GM19239 (cell line): ENCODE results near the gene HECW1.

ENCODE experiments used
- DNase-seq: peaks from one replicate; pipeline ENCODE4 v3.0.0; 2011; ENCODE audit warnings: low spot score; ENCODE audit not compliant: insufficient read length
- FAIRE-seq: peaks from 2 replicates; lab custom pipeline; 2011; peaks lifted over from hg19 to GRCh38; lab: Jason Lieb, UNC

The HECW1 gene

DNA sequence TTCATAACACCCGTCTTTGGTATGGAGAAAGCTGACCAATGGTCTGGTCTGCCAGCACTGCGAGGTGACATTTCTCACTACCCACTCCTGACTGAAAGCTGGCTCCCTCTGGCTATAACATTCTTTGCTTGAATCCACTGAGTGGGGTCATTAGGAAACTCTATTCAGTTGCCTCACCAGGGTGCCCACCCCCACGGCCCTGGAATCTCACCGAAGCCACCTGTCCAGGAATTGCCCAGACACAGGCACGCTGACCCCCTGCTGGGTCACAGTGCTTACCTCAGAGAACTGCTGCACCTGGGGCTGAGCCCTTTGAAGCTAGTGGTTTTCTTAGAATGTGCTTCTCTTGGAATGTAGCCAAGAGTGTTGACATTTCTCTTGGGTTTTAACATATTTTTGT lies 28.6 kb downstream of the HECW1 start:
- no peak for DNase-seq
- no peak for FAIRE-seq

DNA sequence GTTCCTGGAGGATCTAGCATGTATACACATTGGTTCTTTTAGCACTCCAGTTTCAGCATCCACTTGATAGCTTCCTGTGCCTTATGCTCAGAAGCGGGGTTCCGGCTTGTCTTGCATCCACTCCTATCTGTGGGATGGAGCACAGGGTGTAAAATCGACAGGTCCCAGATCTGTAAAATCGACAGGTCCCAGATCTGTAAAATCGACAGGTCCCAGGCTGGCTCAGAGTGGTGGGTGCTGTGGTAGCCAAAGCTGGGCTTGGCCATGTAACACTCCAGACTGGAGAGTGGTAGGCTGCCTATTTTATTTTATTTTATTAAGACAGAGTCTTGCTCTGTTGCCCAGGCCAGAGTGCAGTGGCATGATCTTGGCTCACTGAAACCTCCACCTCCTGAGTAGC lies 30.3 kb downstream of the HECW1 start:
- no peak for DNase-seq
- FAIRE-seq, result no peak

DNA sequence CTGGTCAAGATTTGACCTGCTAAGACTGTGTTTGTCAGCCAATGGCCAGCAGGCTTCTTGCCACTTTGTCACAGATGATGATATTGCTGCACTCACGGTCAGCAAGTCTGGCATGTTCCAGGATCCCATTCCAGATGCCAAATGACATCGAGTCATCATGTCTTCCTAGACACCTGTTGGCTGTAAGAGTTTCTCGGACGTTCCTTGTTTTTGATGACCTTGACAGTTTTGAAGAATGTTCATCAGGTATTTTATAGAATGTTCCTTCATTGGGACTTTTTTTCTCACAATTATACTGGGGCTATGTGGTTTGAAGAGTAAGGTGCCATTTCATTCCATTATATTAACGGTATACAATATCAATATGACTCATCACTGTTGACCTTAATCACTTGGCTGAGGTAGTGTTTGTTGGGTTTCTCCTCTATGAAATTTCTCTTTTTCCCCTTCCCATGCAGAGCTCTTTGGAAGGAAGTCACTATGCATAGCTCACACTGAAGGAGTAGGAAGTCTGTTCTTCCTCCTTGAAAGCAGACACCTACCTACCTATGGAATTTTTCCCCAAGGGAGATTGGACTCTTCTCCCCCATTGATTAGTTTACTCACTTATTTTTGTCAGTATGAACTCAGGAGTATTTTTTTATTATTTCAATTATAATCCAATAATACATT lies 31.6 kb downstream of the HECW1 start:
- FAIRE-seq (no peak), DNase-seq (no peak)

- FAIRE-seq (no peak), DNase-seq (no peak)
These were observed 35.8 kb downstream of the HECW1 start for GRCh38 chr7:43148161-43148731.

DNA sequence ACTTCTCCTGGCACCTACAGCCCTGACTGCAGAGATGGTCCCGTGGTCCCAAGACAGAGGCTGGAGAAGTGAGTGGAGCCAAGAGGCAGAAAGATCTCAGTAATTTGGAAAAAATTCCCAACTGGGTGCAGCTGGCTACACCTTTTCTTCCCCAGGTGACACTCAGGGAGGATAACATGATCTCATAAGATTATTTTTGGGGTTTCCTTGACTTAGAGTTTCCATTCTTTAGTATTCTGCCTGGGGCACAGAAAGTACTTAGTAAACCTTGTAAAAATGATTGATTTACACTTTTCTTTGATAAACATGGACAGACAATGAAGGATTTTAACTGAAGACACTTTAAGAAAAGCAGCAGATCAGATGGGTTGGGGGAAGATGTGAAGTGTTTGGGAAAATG lies 38.6 kb downstream of the HECW1 start:
- DNase-seq (no peak), FAIRE-seq (no peak)

GRCh38 chr7:43152696-43153095 lies 40.2 kb downstream of the HECW1 start:
- no peak for DNase-seq
- no peak for FAIRE-seq

DNA sequence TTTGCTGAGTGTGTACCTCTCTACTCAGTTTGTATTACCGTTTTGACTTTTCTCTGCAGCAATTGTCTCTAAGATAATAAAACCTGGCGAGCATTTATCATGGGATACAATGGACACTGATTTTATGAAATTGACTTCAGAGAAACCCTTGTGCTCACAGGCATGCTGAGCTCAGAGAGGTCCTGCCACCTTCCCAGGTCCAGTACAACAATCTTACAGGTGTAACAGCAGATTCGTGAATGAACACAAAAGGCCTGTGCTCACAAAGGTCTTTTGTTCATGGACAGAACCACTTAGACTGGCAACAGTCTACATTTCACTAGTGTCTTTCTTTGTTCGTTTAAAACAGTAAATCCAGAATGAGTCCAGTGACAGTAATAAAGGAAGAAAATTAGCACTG lies 43.2 kb downstream of the HECW1 start:
- FAIRE-seq (no peak), DNase-seq (no peak)

- no peak for FAIRE-seq
These were observed 51.4 kb downstream of the HECW1 start for GRCh38 chr7:43163885-43164284.

GRCh38 chr7:43164757-43165156 lies 52.3 kb downstream of the HECW1 start:
- DNase-seq, result peak; percentile 13
- FAIRE-seq, result peak; percentile 74

More at GRCh38 chr7:43163885-43164284, 51.4 kb downstream of the HECW1 start:
- DNase-seq, result no peak

DNA sequence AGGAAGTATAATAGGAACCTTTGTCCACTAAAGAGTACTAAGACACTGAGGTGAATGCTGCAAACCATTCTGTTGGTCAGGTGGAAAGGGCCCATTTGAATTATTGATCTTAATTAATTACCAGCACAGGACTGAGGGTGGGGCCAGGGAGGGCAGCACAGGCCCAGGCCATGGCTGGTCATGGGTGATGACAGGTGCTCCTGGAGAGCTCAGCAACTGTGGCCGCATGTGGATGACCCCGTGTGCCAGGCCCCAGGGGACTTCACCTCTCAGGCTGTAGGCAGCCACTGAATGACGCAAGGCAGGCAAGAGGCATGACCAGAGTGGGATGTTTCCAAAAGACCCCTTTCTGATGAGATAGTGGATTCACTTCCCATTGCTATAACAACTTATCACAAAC lies 54.2 kb downstream of the HECW1 start:
- FAIRE-seq (no peak), DNase-seq (no peak)

GRCh38 chr7:43169076-43169475 lies 56.6 kb downstream of the HECW1 start:
- DNase-seq (no peak), FAIRE-seq (no peak)

GRCh38 chr7:43170571-43170970 lies 58.1 kb downstream of the HECW1 start:
- FAIRE-seq (no peak), DNase-seq (no peak)

DNA sequence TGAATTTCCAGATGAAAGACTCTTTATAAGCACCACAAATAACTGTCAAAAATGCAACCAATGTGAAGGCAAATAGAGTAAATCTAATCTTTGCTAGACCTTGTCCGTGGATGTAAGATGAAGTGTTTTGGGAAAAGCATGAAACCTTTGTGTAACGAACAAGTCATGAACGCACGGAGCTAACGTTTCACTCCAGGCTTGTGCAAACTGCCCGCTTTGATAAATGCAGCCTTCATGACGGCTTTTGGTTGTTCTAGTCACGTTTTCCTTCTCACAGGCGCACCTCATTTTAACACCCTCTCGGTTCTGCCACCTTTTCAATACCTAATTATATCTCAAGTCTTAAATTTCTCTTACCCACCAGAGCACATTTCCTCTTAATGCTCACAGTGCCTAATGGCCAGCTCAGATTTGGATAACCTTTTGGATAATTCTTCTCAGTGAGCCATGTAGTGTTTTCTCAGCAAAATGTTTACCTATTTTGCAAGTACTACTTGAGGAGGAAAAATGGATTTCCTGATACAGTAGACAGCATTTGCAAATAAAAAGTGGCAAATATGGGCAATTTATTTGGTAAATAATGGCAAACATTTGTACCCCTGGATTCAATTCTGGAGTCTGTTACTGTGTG lies 63.2 kb downstream of the HECW1 start:
- no peak for FAIRE-seq

GRCh38 chr7:43179393-43179792 lies 66.9 kb downstream of the HECW1 start:
- FAIRE-seq (no peak), DNase-seq (no peak)

More for the DNA sequence above, 63.2 kb downstream of the HECW1 start:
- no peak for DNase-seq

GRCh38 chr7:43192806-43193460 lies 80.5 kb downstream of the HECW1 start:
- no peak for DNase-seq

GRCh38 chr7:43193893-43194292 lies 81.4 kb downstream of the HECW1 start:
- no peak for FAIRE-seq
- no peak for DNase-seq

More at GRCh38 chr7:43192806-43193460, 80.5 kb downstream of the HECW1 start:
- no peak for FAIRE-seq

GRCh38 chr7:43195256-43195655 lies 82.8 kb downstream of the HECW1 start:
- FAIRE-seq, result no peak

DNA sequence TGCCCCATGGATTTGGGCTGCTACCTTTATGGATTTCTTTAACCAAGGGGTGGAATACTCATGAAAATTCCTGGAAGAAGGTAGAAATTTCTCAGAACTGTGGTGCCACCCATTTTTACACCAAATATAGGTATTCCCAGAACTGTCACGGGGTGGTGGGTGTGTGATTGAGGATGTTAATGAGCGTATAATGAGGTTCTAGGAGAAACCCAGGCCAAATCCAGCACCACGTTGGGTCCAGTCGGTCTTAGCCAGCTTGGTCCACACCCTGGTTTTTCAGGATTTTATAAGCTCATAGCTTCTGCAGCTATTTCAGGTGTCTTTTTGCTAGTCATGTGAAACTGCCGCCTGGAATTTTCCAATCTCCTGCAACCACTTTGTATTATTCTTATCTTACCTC lies 83.3 kb downstream of the HECW1 start:
- no peak for DNase-seq
- FAIRE-seq, result no peak

More at GRCh38 chr7:43195256-43195655, 82.8 kb downstream of the HECW1 start:
- no peak for DNase-seq

- DNase-seq (no peak), FAIRE-seq (no peak)
These were observed 83.9 kb downstream of the HECW1 start for GRCh38 chr7:43196379-43196778.

- FAIRE-seq (no peak), DNase-seq (no peak)
These were observed 85.6 kb downstream of the HECW1 start for GRCh38 chr7:43198016-43198415.

- no peak for DNase-seq
- FAIRE-seq, result no peak
These were observed 86.2 kb downstream of the HECW1 start for GRCh38 chr7:43198599-43199090.
